OCI-LY3 (cell line): ENCODE data around the gene CEMIP2.

Source experiments
- CTCF ChIP-seq: fragments of 200-600, 300-600 bp; sonication (generic); IDR thresholded peaks from 2 replicates; pipeline ENCODE4 v1.5.1; 2014; ENCODE audit warnings: antibody characterized with exemption, low read length, low read depth
- EZH2phosphoT487 ChIP-seq: fragments of 200-600 bp; shearing (Covaris generic); IDR thresholded peaks from 2 replicates; pipeline ENCODE4 v1.6.1; 2018; ENCODE audit warnings: antibody characterized with exemption, mixed run types, low read depth

- no peak for TF ChIP-seq CTCF
- no peak for TF ChIP-seq EZH2phosphoT487
These were observed 115.8 kb downstream of the CEMIP2 start for GRCh38 chr9:71652480-71652879.
